Chondrocyte (in vitro differentiated cells): ENCODE data around the gene USP6NL. TPM values are rescaled to one million over a fixed set of nuclear protein-coding genes. Genes with fewer than 3 reads are reported as not detected.
"Not testable (repeated sequence)": the region's sequence is repeated elsewhere in the genome, so short reads cannot be mapped to it uniquely, and the experiment has no call there.

Experiments
- DNase-seq: peaks from one replicate; pipeline ENCODE4 v3.0.0; 2021; ENCODE audit warnings: mixed read lengths, low spot score
- H3K27ac Mint-ChIP-seq: one replicate; pipeline ENCODE4 v1.8.0; 2021; ENCODE audit warnings: mild to moderate bottlenecking, moderate library complexity, mixed read lengths; ENCODE audit not compliant: unreplicated experiment
- H3K27me3 Mint-ChIP-seq: 2 replicates; pipeline ENCODE4 v1.8.0; 2021; ENCODE audit warnings: low read depth, mixed read lengths
- H3K36me3 Mint-ChIP-seq: 2 replicates; pipeline ENCODE4 v1.8.0; 2021; ENCODE audit warnings: low read depth, mixed read lengths
- H3K4me1 Mint-ChIP-seq: 2 replicates; pipeline ENCODE4 v1.8.0; 2021; ENCODE audit warnings: low read depth, mild to moderate bottlenecking, mixed read lengths
- H3K4me3 Mint-ChIP-seq: one replicate; pipeline ENCODE4 v1.8.0; 2021; ENCODE audit warnings: mild to moderate bottlenecking, moderate library complexity, mixed read lengths; ENCODE audit not compliant: unreplicated experiment
- H3K9me3 Mint-ChIP-seq: 2 replicates; pipeline ENCODE4 v1.8.0; 2021; ENCODE audit warnings: low read depth, mixed read lengths
- total RNA-seq: library from RNA; stranded (reverse); gene quantifications from 3 replicates; pipeline ENCODE4 v1.2.1, GENCODE V29; 2021
- TF ChIP-seq, protein P1 (sequence below): fragments of 200-600 bp; sonication (generic); IDR thresholded peaks from 2 replicates; pipeline ENCODE4 v1.5.0; 2021; ENCODE audit warnings: antibody characterized with exemption, mild to moderate bottlenecking, moderate library complexity

Gene USP6NL
- total RNA-seq, 1 donor from 2014 or later = 12.3 TPM

DNA sequence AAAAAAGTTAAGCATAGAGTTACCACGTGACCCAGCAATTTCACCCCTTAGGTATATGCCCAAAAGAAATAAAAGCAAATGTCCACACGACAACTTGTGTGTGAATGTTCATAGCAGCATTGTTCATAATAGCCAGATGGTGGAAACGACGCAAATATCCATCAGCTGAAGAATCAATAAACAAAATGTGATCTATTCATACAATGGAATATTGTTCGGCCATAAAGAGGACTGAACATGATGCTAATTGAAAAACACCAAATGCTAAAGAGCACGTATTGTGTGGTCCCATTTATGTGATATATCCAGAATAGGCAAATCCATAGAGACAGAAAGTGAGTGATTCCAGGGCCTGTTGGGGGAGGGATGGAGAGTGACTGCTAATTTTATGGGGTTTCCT, 18.3 kb upstream of the USP6NL start:
- no peak overlapping the region for H3K4me3 Mint-ChIP-seq
- H3K9me3 Mint-ChIP-seq = no peaks in the 10 kb centered on the region
- DNase-seq = no peak
- TF ChIP-seq, protein P1, sequence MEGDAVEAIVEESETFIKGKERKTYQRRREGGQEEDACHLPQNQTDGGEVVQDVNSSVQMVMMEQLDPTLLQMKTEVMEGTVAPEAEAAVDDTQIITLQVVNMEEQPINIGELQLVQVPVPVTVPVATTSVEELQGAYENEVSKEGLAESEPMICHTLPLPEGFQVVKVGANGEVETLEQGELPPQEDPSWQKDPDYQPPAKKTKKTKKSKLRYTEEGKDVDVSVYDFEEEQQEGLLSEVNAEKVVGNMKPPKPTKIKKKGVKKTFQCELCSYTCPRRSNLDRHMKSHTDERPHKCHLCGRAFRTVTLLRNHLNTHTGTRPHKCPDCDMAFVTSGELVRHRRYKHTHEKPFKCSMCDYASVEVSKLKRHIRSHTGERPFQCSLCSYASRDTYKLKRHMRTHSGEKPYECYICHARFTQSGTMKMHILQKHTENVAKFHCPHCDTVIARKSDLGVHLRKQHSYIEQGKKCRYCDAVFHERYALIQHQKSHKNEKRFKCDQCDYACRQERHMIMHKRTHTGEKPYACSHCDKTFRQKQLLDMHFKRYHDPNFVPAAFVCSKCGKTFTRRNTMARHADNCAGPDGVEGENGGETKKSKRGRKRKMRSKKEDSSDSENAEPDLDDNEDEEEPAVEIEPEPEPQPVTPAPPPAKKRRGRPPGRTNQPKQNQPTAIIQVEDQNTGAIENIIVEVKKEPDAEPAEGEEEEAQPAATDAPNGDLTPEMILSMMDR = no peak
- H3K36me3 Mint-ChIP-seq = peaks cover 2% of the 10 kb centered on the region
- H3K27ac Mint-ChIP-seq = no peak overlapping the region
- H3K27me3 Mint-ChIP-seq = peaks cover 2% of the 10 kb centered on the region
- H3K4me1 Mint-ChIP-seq = no peaks in the 10 kb centered on the region

DNA sequence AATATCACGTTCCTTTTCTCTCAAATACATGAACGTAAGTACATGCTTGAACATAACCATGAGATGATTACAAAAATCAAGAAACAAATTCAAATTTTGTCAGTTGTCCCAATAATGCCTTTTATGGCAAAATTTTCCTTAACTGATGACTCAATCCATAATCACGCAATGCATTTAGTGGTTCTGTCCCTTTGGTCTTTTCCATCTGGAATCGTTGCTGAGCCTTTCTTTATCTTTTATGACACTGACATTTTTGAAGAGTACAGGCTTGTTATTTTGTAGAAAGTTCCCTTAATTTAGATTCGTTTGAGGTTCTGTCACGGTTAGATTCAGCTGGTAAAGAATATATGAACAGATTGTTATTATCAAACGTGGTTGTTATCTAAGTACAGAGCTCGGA, 16.5 kb upstream of the USP6NL start:
- not testable (repeated sequence) for H3K27ac Mint-ChIP-seq, H3K4me3 Mint-ChIP-seq, H3K4me1 Mint-ChIP-seq, DNase-seq, H3K27me3 Mint-ChIP-seq, H3K9me3 Mint-ChIP-seq, H3K36me3 Mint-ChIP-seq

DNA sequence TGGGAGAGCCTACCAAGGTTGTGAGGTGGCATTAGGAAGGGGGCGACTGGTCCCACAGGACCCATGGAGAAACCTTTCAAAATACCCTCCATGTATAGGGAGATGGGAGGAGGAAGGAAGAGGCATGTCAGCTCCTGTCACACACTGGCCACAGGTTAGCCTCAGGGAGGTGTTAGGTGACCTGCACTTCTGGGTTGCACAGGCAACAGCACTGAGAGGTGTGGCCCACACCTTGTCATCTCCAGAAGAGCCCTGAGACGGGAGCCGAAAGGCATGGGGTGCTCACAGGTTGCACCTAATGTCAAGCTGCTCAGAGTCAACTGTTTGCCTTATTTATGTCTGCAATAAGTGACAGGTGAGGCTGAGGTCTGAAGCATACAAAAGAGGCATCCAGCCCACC, 14.6 kb upstream of the USP6NL start:
- no peak for DNase-seq
- Mint-ChIP-seq H3K36me3 (peaks cover 2% of the 10 kb centered on the region), H3K27me3 (peaks cover 8% of the 10 kb centered on the region), H3K27ac (no peak overlapping the region), H3K9me3 (no peaks in the 10 kb centered on the region), H3K4me3 (no peak overlapping the region), H3K4me1 (no peaks in the 10 kb centered on the region)
- TF ChIP-seq, protein P1 = no peak

DNA sequence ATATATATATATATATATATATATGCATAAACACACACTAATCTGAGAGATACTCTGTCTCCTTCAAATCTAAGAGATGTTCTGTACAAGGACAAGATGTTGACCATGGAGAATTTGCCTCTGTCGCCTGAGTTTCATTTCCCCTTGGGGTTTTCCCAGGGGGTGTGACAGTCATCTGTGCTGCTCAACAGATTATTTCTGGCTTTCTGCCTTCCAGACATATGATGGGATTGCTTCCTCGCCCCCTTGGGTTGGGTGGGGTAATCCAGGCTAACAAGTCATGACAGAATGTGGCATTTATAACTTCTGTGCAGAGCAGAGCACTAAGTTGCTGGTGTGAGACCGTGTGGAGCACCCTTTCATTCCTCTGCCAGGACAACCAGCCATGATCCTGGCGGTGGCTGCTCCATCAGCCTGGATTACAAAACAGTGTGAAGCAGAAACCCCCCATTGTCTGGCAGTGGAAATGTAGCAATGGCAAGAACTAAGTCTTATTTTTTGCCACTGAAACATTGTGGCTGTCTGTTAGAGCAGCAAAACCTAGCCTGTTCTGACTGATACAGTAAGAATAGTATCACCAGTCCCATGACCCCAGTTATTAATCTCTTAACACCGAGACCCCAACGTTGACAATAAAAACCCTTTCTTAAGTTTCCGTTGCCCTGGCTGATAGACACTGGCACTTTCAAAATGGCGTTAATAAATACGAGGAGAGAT, 13.7 kb upstream of the USP6NL start:
- Mint-ChIP-seq H3K36me3 (peaks cover 2% of the 10 kb centered on the region), H3K27me3 (peaks cover 8% of the 10 kb centered on the region), H3K27ac (no peak overlapping the region), H3K4me1 (no peaks in the 10 kb centered on the region), H3K9me3 (peaks cover 4% of the 10 kb centered on the region), H3K4me3 (no peak overlapping the region)
- TF ChIP-seq, protein P1 = no peak
- no peak for DNase-seq

DNA sequence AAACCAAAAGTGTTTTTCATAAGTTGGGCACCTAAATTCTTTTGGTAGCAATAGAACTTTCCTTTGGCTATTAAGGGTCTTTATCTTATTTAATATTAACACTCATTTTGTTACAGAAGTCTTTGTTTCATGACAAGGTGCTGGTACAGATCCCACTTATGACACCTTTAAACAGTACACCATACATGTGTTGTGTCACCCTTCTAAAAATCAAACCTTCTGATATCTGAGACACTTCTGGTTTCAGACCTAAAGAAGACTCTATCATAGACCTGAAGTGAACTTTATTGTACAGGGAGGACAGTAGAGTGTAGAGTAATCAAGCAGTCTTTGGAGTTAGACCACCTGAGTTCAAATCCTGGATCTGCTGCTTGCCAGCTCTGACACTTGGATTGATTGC, 5.8 kb upstream of the USP6NL start:
- TF ChIP-seq, protein P1 = no peak
- Mint-ChIP-seq H3K9me3 (peaks cover 7% of the 10 kb centered on the region), H3K36me3 (no peaks in the 10 kb centered on the region), H3K27ac (no peak overlapping the region), H3K4me1 (peaks cover under 1% of the 10 kb centered on the region), H3K27me3 (no peaks in the 10 kb centered on the region), H3K4me3 (no peak overlapping the region)
- no peak for DNase-seq

DNA sequence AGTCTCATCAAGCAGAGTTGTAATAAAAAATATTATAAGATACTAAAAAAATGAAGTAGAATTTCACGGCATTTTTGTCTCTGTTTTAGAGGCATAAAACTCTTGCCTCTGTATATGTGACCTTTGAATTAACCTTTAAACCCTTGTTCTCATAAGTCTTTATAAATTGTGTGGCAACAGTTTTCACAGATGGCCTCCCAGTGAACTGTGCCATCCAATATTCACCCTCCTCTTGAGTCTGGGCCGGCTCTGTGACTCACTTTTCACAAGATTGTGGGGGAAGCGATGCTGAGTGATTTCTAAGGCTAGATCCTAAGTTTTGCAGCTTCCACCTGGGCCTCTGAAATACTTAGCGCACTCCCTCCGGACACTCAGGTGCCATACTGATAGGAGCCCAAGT, 4.6 kb upstream of the USP6NL start:
- Mint-ChIP-seq H3K9me3 (peaks cover 7% of the 10 kb centered on the region), H3K36me3 (no peaks in the 10 kb centered on the region), H3K4me3 (no peak overlapping the region), H3K4me1 (peaks cover 5% of the 10 kb centered on the region), H3K27ac (no peak overlapping the region), H3K27me3 (no peaks in the 10 kb centered on the region)
- no peak for DNase-seq
- TF ChIP-seq, protein P1 = no peak
